Upper lobe of left lung (tissue), 4 donors: Measurements from ENCODE around the gene TLR8.
"Not testable (repeated sequence)": the region's sequence is repeated elsewhere in the genome, so short reads cannot be mapped to it uniquely, and the experiment has no call there.

Experiments
- CTCF ChIP-seq, 6 experiments: fragments of 450-650 bp in 4 of 6; fragments of 200-600 bp in 2 of 6; sonication (generic) in 2 of 6; IDR thresholded peaks; one replicate each; pipeline ENCODE4 v1.5.1; 2016 to 2019; ENCODE audit warnings: antibody characterized with exemption in 6 of 6
- POLR2A ChIP-seq, 4 donors: fragments of 450-650 bp; IDR thresholded peaks; one replicate each; pipeline ENCODE4 v1.5.1; 2016 to 2017; ENCODE audit warnings: antibody characterized with exemption in 4 of 4, mild to moderate bottlenecking in 2 of 4

GRCh38 chrX:12963210-12963850, 56.9 kb downstream of the TLR8 start:
- not testable (repeated sequence) for TF ChIP-seq CTCF, POLR2A (IDR thresholded peaks at IDR 0.05)
